Adipocyte (in vitro differentiated cells): Measurements from ENCODE around the gene TBCCD1.
A peak's percentile ranks its signal among the peaks of the same experiment; 100 is the strongest.

Experiments
- DNase-seq: peaks from one replicate; pipeline ENCODE4 v3.0.0-alpha.2; 2015; ENCODE audit warnings: low read depth
- H3K27me3 ChIP-seq: replicated peaks from 2 replicates; pipeline ENCODE4 v1.7.0; 2013; ENCODE audit warnings: mild to moderate bottlenecking, low read length, moderate library complexity; ENCODE audit not compliant: control insufficient read depth, insufficient read depth
- H3K36me3 ChIP-seq: 2 replicates; pipeline ENCODE4 v1.7.0; 2013; ENCODE audit warnings: low read length, mild to moderate bottlenecking, moderate library complexity; ENCODE audit not compliant: control insufficient read depth, insufficient read depth, severe bottlenecking
- H3K4me1 ChIP-seq: 2 replicates; pipeline ENCODE4 v1.7.0; 2013; ENCODE audit warnings: mild to moderate bottlenecking, low read length, moderate library complexity; ENCODE audit not compliant: control insufficient read depth, insufficient read depth
- H3K4me3 ChIP-seq: 2 replicates; pipeline ENCODE4 v1.7.0; 2013; ENCODE audit warnings: mild to moderate bottlenecking, low read length, moderate library complexity
- H3K9ac ChIP-seq: 2 replicates; pipeline ENCODE4 v1.7.0; 2013; ENCODE audit warnings: mild to moderate bottlenecking, low read length, moderate library complexity
- H3K9me3 ChIP-seq: 2 replicates; pipeline ENCODE4 v1.7.0; 2013; ENCODE audit warnings: mild to moderate bottlenecking, low read length, moderate library complexity; ENCODE audit not compliant: control insufficient read depth

Gene TBCCD1

GRCh38 chr3:186605561-186606545, 38.7 kb upstream of the TBCCD1 start:
- Histone ChIP-seq H3K4me3 (no peak overlapping the region), H3K36me3 (no peaks in the 10 kb centered on the region), H3K27me3 (peaks cover 20% of the 10 kb centered on the region), H3K4me1 (no peaks in the 10 kb centered on the region), H3K9ac (no peak overlapping the region), H3K9me3 (no peaks in the 10 kb centered on the region)
- DNase-seq: no peak

GRCh38 chr3:186605078-186605477, 37.9 kb upstream of the TBCCD1 start:
- Histone ChIP-seq H3K9ac (no peak overlapping the region), H3K4me3 (no peak overlapping the region), H3K4me1 (no peaks in the 10 kb centered on the region), H3K36me3 (no peaks in the 10 kb centered on the region), H3K27me3 (peaks cover 24% of the 10 kb centered on the region), H3K9me3 (no peaks in the 10 kb centered on the region)
- no peak for DNase-seq

- DNase-seq: no peak
- peaks cover 24% of the 10 kb centered on the region for H3K27me3 ChIP-seq
- no peak overlapping the region for H3K9ac ChIP-seq
- H3K4me1 ChIP-seq: no peaks in the 10 kb centered on the region
- H3K4me3 ChIP-seq: no peak overlapping the region
- no peaks in the 10 kb centered on the region for H3K36me3 ChIP-seq
- no peaks in the 10 kb centered on the region for H3K9me3 ChIP-seq
Observed at GRCh38 chr3:186603159-186603558, 36.0 kb upstream of the TBCCD1 start.

GRCh38 chr3:186600896-186601295, 33.8 kb upstream of the TBCCD1 start:
- Histone ChIP-seq H3K36me3 (no peaks in the 10 kb centered on the region), H3K9me3 (no peaks in the 10 kb centered on the region), H3K9ac (no peak overlapping the region), H3K27me3 (peaks cover 24% of the 10 kb centered on the region), H3K4me1 (no peaks in the 10 kb centered on the region), H3K4me3 (no peak overlapping the region)
- DNase-seq: no peak

GRCh38 chr3:186599785-186600166, 32.6 kb upstream of the TBCCD1 start:
- no peaks in the 10 kb centered on the region for H3K9me3 ChIP-seq
- H3K4me1 ChIP-seq: no peaks in the 10 kb centered on the region
- peaks cover 15% of the 10 kb centered on the region for H3K27me3 ChIP-seq
- no peaks in the 10 kb centered on the region for H3K36me3 ChIP-seq
- H3K9ac ChIP-seq: no peak overlapping the region
- H3K4me3 ChIP-seq: no peak overlapping the region
- DNase-seq: no peak

GRCh38 chr3:186599142-186599784, 32.1 kb upstream of the TBCCD1 start:
- H3K9me3 ChIP-seq: no peaks in the 10 kb centered on the region
- no peaks in the 10 kb centered on the region for H3K4me1 ChIP-seq
- H3K4me3 ChIP-seq: no peak overlapping the region
- no peak overlapping the region for H3K9ac ChIP-seq
- H3K27me3 ChIP-seq: peaks cover 10% of the 10 kb centered on the region
- DNase-seq: no peak
- no peaks in the 10 kb centered on the region for H3K36me3 ChIP-seq

- H3K36me3 ChIP-seq: no peaks in the 10 kb centered on the region
- no peaks in the 10 kb centered on the region for H3K4me1 ChIP-seq
- peaks cover 10% of the 10 kb centered on the region for H3K27me3 ChIP-seq
- no peak for DNase-seq
- no peak overlapping the region for H3K4me3 ChIP-seq
- H3K9ac ChIP-seq: no peak overlapping the region
- no peaks in the 10 kb centered on the region for H3K9me3 ChIP-seq
Observed at GRCh38 chr3:186598794-186599141, 31.6 kb upstream of the TBCCD1 start.

- H3K4me3 ChIP-seq: no peak overlapping the region
Observed at GRCh38 chr3:186598108-186598784, 31.1 kb upstream of the TBCCD1 start.

GRCh38 chr3:186596568-186597287, 29.6 kb upstream of the TBCCD1 start:
- no peaks in the 10 kb centered on the region for H3K9me3 ChIP-seq
- no peaks in the 10 kb centered on the region for H3K4me1 ChIP-seq
- DNase-seq: no peak
- no peak overlapping the region for H3K9ac ChIP-seq
- H3K27me3 ChIP-seq: peaks cover 6% of the 10 kb centered on the region
- no peaks in the 10 kb centered on the region for H3K36me3 ChIP-seq
- H3K4me3 ChIP-seq: no peak overlapping the region

More at GRCh38 chr3:186598108-186598784, 31.1 kb upstream of the TBCCD1 start:
- Histone ChIP-seq H3K9me3 (no peaks in the 10 kb centered on the region), H3K9ac (no peak overlapping the region), H3K27me3 (peaks cover 10% of the 10 kb centered on the region), H3K4me1 (no peaks in the 10 kb centered on the region), H3K36me3 (no peaks in the 10 kb centered on the region)
- peak; percentile 31 for DNase-seq

- H3K4me1 ChIP-seq: no peaks in the 10 kb centered on the region
Observed at GRCh38 chr3:186594591-186595113, 27.5 kb upstream of the TBCCD1 start.

More at GRCh38 chr3:186594591-186595113, 27.5 kb upstream of the TBCCD1 start:
- DNase-seq: no peak
- H3K36me3 ChIP-seq: no peaks in the 10 kb centered on the region
- H3K27me3 ChIP-seq: peaks cover 11% of the 10 kb centered on the region
- H3K4me3 ChIP-seq: no peak overlapping the region
- H3K9ac ChIP-seq: no peak overlapping the region
- H3K9me3 ChIP-seq: no peaks in the 10 kb centered on the region
